Stomach smooth muscle (tissue), 2 donors: ENCODE measurements around the gene SIRPG.

ENCODE experiments used
- H3K27ac ChIP-seq: one replicate; pipeline ENCODE4 v1.7.0; 2013; ENCODE audit warnings: mild to moderate bottlenecking, low read length, inconsistent platforms
- H3K27me3 ChIP-seq, 2 donors: one replicate each; pipeline ENCODE4 v1.7.0; 2013; ENCODE audit warnings: low read length in 2 of 2; ENCODE audit not compliant: insufficient read depth in 2 of 2, control insufficient read depth in 1 of 2
- H3K36me3 ChIP-seq, 2 donors: one replicate each; pipeline ENCODE4 v1.7.0; 2013; ENCODE audit warnings: low read length in 2 of 2; ENCODE audit not compliant: control insufficient read depth in 2 of 2, insufficient read depth in 2 of 2
- H3K4me1 ChIP-seq: one replicate; pipeline ENCODE4 v1.7.0; 2013; ENCODE audit warnings: low read length; ENCODE audit not compliant: control insufficient read depth, insufficient read depth
- H3K4me3 ChIP-seq, 2 donors: one replicate each; pipeline ENCODE4 v1.7.0; 2013; ENCODE audit warnings: low read length in 2 of 2
- H3K9ac ChIP-seq, 2 donors: one replicate each; pipeline ENCODE4 v1.7.0; 2013; ENCODE audit warnings: low read length in 2 of 2, mild to moderate bottlenecking in 1 of 2
- H3K9me3 ChIP-seq, 2 donors: one replicate each; pipeline ENCODE4 v1.7.0; 2013; ENCODE audit warnings: low read length in 2 of 2; ENCODE audit not compliant: control insufficient read depth in 2 of 2
- donor health status: healthy.
- donor health status: Pancreatic carcinoma.

SIRPG gene

DNA sequence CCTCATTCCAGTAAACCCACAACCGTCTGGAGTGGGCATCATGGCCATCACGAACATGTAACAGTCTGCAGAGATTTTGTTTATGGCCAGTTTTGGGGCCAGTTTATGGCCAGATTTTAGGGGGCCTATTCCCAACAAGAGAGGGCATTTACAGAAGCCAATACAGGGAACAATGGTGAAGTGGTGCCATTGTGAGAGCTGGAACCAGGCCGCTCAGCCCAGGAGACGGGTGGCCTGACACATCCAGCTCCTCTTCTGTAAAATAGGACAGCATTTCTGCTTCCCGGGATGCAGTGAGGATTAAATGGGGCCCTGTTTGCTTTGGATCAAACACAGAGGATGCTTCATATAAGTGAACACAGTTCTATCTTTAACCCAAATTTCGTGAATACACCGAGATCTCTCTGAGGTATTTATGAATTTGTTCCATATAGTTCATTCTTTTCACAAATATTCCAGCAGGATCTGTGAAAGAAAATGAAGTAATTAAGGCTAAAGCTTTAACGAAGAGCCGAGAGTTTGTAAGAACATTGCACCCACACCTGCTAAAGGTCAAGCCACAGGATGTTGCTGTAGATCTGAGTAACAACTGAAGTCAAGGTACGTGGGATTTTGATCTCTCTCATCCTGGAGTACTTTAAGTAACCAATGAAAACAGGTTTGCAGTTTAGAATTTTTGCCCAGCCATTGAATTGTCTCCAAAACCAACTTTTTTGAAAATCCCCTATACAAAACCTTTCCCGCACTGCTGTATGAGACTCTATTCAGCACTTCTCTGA, 14.5 kb upstream of the SIRPG start:
- Histone ChIP-seq H3K4me1 (peaks cover 2% of the 10 kb centered on the region), H3K9me3 (peaks cover 0 to 3% of the 10 kb centered on the region in 2 donors), H3K27me3 (peaks cover 0 to 4% of the 10 kb centered on the region in 2 donors), H3K9ac (no peak overlapping the region), H3K4me3 (no peak overlapping the region), H3K36me3 (no peaks in the 10 kb centered on the region), H3K27ac (no peak overlapping the region)

DNA sequence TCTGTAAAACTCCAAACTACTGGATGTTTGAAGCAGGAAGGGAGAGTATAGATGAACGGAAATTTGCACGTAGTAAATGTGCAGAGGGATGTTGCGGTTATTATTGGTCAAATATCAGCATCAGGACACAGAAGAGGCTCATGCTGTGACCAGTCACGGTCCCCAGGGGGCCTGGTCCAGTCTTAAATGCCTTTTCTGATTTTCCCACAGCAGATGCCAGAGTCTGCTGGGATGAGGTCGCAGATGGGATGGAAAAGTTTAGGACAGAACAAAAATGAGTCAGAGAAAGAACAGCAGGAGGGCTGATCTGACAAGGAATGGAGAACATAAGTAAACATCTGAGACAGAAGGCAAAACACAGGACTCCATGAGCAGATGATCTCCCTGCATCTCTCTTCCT, 11.7 kb upstream of the SIRPG start:
- Histone ChIP-seq H3K27me3 (peaks cover 0 to 2% of the 10 kb centered on the region in 2 donors), H3K9me3 (peaks cover 0 to 3% of the 10 kb centered on the region in 2 donors), H3K4me3 (no peak overlapping the region), H3K36me3 (no peaks in the 10 kb centered on the region), H3K4me1 (peaks cover 2% of the 10 kb centered on the region), H3K27ac (no peak overlapping the region), H3K9ac (no peak overlapping the region)

- Histone ChIP-seq H3K9ac (no peak overlapping the region), H3K9me3 (peaks cover 0 to 3% of the 10 kb centered on the region in 2 donors), H3K4me3 (no peak overlapping the region), H3K36me3 (no peaks in the 10 kb centered on the region), H3K27ac (no peak overlapping the region), H3K4me1 (peaks cover 2% of the 10 kb centered on the region), H3K27me3 (no peaks in the 10 kb centered on the region)
Measured at GRCh38 chr20:1667502-1668085, 10.0 kb upstream of the SIRPG start.

- no peaks in the 10 kb centered on the region for H3K36me3 ChIP-seq
- H3K4me3 ChIP-seq, result no peak overlapping the region
- no peak overlapping the region for H3K9ac ChIP-seq
- H3K9me3 ChIP-seq, result peaks cover 0 to 3% of the 10 kb centered on the region in 2 donors
- H3K27me3 ChIP-seq, result no peaks in the 10 kb centered on the region
- H3K4me1 ChIP-seq, result peaks cover 2% of the 10 kb centered on the region
- H3K27ac ChIP-seq, result no peak overlapping the region
Measured at GRCh38 chr20:1666802-1667201, 9.2 kb upstream of the SIRPG start.

DNA sequence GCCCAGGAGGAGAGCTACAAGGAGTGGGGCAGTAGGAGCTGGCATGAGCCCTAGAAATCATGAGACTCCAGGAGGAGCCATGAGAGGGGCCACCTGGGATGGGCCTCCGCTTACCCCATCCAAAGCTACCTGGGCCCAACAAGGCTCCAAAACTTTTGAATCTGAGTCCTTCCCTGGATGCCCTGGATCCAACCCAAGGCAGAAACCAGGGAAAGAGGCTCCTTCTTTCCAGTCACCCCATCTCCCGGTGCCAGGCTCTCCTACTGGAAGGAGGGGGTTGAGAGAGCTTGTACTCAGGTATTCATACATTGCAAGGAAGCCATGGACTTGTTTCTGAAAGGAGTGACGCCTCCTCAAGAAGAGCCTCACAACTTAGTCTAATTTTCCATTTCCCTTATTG, 7.8 kb upstream of the SIRPG start:
- H3K4me1 ChIP-seq, result peaks cover 2% of the 10 kb centered on the region
- peaks cover 0 to 3% of the 10 kb centered on the region in 2 donors for H3K9me3 ChIP-seq
- H3K27me3 ChIP-seq, result peaks cover 0 to 3% of the 10 kb centered on the region in 2 donors
- no peak overlapping the region for H3K27ac ChIP-seq
- H3K9ac ChIP-seq, result no peak overlapping the region
- no peaks in the 10 kb centered on the region for H3K36me3 ChIP-seq
- no peak overlapping the region for H3K4me3 ChIP-seq

DNA sequence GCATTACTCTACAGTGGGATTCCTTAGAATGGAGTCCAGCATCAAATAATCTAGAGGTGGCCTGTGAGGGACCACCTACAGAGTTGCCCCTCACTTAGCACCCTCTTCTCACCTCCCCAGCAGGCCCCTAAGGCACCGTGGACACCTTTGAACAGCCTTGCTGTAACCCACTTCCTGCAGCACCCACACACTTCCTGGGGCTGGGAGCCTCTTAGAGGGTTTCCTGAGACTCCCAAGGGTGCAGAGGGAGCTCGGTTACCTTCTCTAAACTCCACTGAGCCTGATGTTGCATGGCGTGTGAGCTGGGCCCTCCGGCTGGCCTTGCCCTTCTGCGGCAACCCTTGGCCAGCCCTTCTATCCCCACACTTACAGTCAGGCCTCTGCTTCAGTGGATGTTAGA, 7.3 kb upstream of the SIRPG start:
- Histone ChIP-seq H3K9ac (no peak overlapping the region), H3K4me1 (peaks cover 2% of the 10 kb centered on the region), H3K4me3 (no peak overlapping the region), H3K27me3 (peaks cover 0 to 3% of the 10 kb centered on the region in 2 donors), H3K36me3 (no peaks in the 10 kb centered on the region), H3K27ac (no peak overlapping the region), H3K9me3 (peaks cover 0 to 3% of the 10 kb centered on the region in 2 donors)

DNA sequence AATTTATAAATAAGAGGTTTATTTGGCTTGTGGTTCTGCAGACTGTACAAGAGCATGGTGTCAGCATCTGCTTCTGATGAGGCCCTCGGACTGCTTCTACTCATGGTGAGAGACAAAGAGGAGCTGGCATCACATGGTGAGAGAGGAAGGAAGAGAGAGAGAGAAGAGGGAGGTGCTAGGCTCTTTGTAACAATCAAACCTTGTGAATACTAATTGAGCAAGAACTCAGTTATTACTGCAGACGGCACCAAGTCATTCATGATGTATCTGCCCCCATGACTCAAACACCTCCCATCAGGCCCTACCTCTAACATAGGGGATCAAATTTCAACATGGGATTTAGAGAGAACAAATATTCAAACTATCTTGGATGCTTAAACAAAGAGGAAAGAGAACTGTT, 6.3 kb upstream of the SIRPG start:
- Histone ChIP-seq H3K4me1 (no peaks in the 10 kb centered on the region), H3K36me3 (no peaks in the 10 kb centered on the region), H3K27me3 (peaks cover 0 to 3% of the 10 kb centered on the region in 2 donors), H3K9me3 (peaks cover 0 to 3% of the 10 kb centered on the region in 2 donors), H3K9ac (no peak overlapping the region), H3K27ac (no peak overlapping the region), H3K4me3 (no peak overlapping the region)

DNA sequence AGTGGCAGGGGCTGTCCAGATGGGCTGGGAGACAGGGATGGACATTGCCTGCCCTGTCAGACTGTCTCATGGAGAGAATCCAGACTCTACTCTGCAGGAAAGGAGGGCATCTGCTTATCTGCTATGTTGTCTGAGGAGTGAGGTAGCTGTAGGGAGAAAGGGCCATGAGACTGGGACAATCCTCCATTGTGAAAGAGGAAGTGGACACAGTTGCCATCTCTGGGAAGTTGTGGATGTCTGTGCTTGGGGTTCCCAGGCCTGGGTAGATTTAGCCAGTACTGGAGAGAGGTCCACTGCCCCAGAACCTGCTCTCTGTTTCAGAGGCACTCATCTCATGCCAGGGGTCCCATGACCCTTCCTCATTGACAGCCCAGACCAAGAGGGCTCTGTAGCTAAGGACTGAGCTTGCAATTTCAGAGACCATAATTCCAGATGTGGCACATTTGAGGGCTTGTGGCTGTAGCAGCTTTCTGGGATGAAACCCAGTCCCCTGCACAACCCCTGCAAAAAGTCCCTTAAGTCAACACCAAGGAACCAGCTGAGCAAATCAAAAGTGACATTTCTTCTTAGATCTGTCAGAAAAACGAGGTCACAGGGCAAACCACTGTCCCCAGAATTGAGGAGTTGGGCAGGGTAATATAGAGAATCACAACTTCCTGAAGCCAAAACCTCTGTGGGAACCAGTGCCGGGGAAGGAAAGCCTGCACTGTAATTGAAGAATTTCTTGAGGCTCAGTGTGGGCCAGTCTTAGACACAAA, 4.1 kb upstream of the SIRPG start:
- no peaks in the 10 kb centered on the region for H3K9me3 ChIP-seq
- no peaks in the 10 kb centered on the region for H3K4me1 ChIP-seq
- H3K36me3 ChIP-seq, result no peaks in the 10 kb centered on the region
- H3K27me3 ChIP-seq, result peaks cover 0 to 3% of the 10 kb centered on the region in 2 donors
- H3K4me3 ChIP-seq, result no peak overlapping the region
- no peak overlapping the region for H3K27ac ChIP-seq
- no peak overlapping the region for H3K9ac ChIP-seq

GRCh38 chr20:1660246-1660645, 2.7 kb upstream of the SIRPG start:
- Histone ChIP-seq H3K9ac (no peak overlapping the region), H3K9me3 (no peaks in the 10 kb centered on the region), H3K36me3 (no peaks in the 10 kb centered on the region), H3K27me3 (peaks cover 0 to 3% of the 10 kb centered on the region in 2 donors), H3K4me3 (no peak overlapping the region), H3K4me1 (no peaks in the 10 kb centered on the region), H3K27ac (no peak overlapping the region)

GRCh38 chr20:1656844-1657243, 735 bp downstream of the SIRPG start:
- no peak overlapping the region for H3K4me3 ChIP-seq
- H3K36me3 ChIP-seq, result no peaks in the 10 kb centered on the region

More at GRCh38 chr20:1656844-1657243, 735 bp downstream of the SIRPG start:
- H3K9me3 ChIP-seq, result no peaks in the 10 kb centered on the region
- no peak overlapping the region for H3K9ac ChIP-seq
- H3K27ac ChIP-seq, result no peak overlapping the region
- peaks cover 0 to 3% of the 10 kb centered on the region in 2 donors for H3K27me3 ChIP-seq
- no peaks in the 10 kb centered on the region for H3K4me1 ChIP-seq
